Measurements from ENCODE around the gene PCSK4.

DNA sequence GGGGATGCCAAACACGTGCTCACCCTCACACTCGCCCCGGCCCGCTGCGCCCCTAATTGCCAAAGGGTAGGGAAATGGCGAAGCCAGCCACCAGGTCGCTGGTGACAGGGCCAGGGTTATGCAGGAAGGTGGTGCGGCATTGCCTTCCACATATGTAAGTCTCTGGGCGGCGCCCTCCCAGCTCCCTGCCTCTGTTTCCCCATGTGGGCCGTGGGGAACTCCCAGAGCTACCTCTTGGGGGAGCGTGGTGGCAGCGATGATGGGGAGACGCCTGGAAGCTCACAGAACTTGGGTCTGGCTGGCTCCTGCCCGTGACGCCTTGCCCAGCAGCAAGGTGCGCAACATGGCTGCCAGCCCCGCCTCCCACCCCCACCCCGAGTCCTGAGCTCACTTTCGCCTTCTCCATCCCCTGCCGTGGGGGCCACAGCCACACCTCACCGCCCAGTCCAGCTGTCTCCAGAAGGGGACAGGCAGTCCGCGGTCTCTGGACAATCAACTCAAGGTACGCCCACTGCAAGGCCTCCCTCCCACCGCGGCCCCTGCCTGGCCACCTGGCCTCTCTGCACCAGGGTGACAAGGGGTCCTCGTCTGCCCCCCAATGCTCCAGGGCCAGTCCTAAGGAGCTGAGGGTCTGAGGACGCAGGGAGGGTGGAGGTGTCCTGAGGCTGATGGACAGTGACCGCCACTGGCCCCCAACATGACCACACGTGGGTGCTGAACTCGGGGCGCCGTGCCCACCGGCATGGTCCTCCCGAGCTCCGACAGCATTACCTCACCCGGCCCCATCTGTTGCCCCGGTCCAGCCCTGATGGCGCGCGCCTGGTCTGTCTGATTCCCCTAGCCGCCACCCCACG, 17.7 kb downstream of the PCSK4 start:
- TF ChIP-seq, protein P1, sequence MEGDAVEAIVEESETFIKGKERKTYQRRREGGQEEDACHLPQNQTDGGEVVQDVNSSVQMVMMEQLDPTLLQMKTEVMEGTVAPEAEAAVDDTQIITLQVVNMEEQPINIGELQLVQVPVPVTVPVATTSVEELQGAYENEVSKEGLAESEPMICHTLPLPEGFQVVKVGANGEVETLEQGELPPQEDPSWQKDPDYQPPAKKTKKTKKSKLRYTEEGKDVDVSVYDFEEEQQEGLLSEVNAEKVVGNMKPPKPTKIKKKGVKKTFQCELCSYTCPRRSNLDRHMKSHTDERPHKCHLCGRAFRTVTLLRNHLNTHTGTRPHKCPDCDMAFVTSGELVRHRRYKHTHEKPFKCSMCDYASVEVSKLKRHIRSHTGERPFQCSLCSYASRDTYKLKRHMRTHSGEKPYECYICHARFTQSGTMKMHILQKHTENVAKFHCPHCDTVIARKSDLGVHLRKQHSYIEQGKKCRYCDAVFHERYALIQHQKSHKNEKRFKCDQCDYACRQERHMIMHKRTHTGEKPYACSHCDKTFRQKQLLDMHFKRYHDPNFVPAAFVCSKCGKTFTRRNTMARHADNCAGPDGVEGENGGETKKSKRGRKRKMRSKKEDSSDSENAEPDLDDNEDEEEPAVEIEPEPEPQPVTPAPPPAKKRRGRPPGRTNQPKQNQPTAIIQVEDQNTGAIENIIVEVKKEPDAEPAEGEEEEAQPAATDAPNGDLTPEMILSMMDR (IDR thresholded peaks at IDR 0.05 in 2 of 3, conservative IDR thresholded peaks at IDR 0.05 in 1 of 3; ENCODE audit: borderline replicate concordance in 1 of 3, insufficient read depth in 1 of 3, low read depth in 2 of 3, low read length in 2 of 3) = no peak
- TF ChIP-seq SP1 (IDR thresholded peaks at IDR 0.05; ENCODE audit: low read depth) (no peak), CEBPB (IDR thresholded peaks at IDR 0.05; ENCODE audit: low read depth) (no peak), EZH2phosphoT487 (IDR thresholded peaks at IDR 0.05; ENCODE audit: borderline replicate concordance) (no peak), SRF (IDR thresholded peaks at IDR 0.05; ENCODE audit: low read depth) (no peak), SIN3A (IDR thresholded peaks at IDR 0.05; ENCODE audit: low read depth) (no peak)
- TF ChIP-seq, protein P2, sequence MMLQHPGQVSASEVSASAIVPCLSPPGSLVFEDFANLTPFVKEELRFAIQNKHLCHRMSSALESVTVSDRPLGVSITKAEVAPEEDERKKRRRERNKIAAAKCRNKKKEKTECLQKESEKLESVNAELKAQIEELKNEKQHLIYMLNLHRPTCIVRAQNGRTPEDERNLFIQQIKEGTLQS (IDR thresholded peaks at IDR 0.05) = no peak
